22Rv1 (cell line): Measurements from ENCODE around the gene SHISA3.

Experiments
- CTCF ChIP-seq: fragments of 450-650 bp; IDR thresholded peaks from 2 replicates; pipeline ENCODE4 v1.5.1; 2017; ENCODE audit warnings: mild to moderate bottlenecking
- ZFX ChIP-seq: fragments of 450-650 bp; IDR thresholded peaks from 2 replicates; pipeline ENCODE4 v1.6.1; 2017; ENCODE audit warnings: antibody characterized with exemption, borderline replicate concordance

- TF ChIP-seq CTCF (no peak), ZFX (no peak)
Observed at GRCh38 chr4:42385516-42385915, 11.8 kb upstream of the SHISA3 start.
